GM08714 (cell line): ENCODE data around the gene CYBB.
"Not testable (repeated sequence)": the region's sequence is repeated elsewhere in the genome, so short reads cannot be mapped to it uniquely, and the experiment has no call there.

Experiments
- H3K4me3 ChIP-seq: fragments of 200-500 bp; sonication (Bioruptor generic); 2 replicates; pipeline ENCODE4 v1.5.1; 2014; ENCODE audit warnings: mild to moderate bottlenecking, low read length, inconsistent platforms
- ZNF274 ChIP-seq: IDR thresholded peaks from 2 replicates; pipeline ENCODE4 v1.6.1; 2012; ENCODE audit warnings: mild to moderate bottlenecking, low read depth, low read length

CYBB gene

DNA sequence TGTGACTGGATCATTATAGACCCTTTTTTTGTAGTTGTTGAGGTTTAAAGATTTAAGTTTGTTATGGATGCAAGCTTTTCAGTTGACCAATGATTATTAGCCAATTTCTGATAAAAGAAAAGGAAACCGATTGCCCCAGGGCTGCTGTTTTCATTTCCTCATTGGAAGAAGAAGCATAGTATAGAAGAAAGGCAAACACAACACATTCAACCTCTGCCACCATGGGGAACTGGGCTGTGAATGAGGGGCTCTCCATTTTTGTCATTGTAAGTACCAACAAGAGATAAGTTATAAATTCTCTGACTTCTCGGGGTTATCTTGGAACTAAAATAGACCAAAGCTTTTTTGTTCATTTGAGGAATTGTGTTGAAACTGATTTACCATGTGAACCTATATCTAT lies at the start of gene CYBB:
CYBB (plus strand) TSS at position 203 of the 400 bp plus-strand sequence; CDS start at position 222, 19 bp downstream.
- peak within 1 kb of the TSS; percentile 28; the same call in 1 of the 2 replicates for H3K4me3 ChIP-seq
- TF ChIP-seq ZNF274 = no peak

DNA sequence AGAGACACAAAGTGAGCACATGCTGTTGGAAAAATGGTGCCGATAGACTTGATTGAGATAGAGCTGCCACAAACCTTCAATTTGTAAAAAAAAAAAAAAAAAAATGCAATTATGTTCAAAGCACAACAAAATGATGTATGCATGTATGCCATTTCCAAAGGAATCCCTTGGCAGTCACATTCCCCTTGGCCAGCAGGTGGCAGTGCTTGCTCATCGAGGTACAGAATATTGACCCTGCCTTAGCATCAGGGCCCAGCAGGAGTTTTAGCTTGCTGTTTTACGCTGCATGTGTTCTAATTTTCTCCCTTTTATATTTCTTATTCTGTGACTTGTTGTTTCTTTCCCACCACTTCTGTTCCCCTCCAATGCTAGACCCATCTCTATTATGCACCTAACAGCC lies 34.5 kb upstream of the CYBB start:
- H3K4me3 ChIP-seq = no peak overlapping the region
- TF ChIP-seq ZNF274 = no peak

- no peak for TF ChIP-seq ZNF274
- no peak overlapping the region for H3K4me3 ChIP-seq
Measured at GRCh38 chrX:37745835-37746217, 34.0 kb upstream of the CYBB start.

DNA sequence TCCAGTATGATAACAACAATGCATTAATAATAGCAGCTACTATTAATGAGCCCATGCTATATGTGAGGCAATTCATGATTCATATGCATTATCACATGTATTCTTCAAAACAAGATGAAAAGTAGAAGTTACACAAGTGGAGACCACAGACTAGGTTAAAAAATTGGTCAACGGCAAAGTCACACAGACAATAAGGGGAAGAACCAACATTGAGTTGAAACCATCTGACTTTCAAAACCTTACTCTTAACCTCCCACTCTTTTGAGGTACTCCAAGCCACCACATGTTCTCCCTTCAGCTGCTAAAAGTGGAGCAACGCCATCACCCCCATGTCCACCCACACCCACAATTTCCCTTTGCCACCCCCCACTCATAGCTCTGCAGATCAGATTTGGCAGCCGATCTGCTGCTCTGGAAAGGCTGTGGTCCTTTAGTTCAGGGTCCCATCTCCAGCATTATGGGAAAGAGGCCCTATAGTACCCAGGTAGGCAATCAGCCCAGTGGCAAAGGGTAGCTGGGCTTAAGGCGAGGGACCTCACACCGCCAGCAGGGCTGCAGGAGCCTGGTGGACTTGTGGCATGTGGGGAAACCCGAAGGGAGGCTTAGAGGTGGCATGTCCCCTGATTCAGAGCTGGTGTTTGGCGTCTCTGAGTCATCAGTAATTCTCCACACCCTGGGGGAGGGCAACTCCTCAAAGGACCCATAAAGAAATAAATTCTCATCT lies 33.5 kb upstream of the CYBB start:
- no peak overlapping the region; the same call in 1 of the 2 replicates for H3K4me3 ChIP-seq
- no peak for TF ChIP-seq ZNF274

DNA sequence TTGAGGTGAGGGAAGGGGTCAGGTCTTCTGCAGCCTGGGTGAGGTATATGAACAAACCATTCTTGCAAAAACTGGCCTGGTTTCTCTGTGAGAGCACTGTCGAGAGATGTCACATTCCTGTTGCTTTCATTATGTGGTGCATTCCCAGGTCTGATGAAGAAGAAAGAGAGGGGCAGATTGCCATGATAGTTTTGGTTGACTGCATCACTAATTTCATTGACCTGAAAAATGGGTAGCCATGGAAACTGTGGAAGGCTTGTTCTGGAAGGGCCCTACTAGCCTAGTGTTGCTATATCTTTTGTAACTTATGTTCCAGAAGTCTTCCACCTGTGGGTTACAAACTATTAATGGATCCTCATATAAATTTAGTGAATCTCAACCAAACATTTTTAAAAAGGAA lies 32.9 kb upstream of the CYBB start:
- TF ChIP-seq ZNF274 = no peak
- H3K4me3 ChIP-seq = no peak overlapping the region; the same call in 1 of the 2 replicates

GRCh38 chrX:37752281-37752680 lies 27.6 kb upstream of the CYBB start:
- no peak for TF ChIP-seq ZNF274
- no peak overlapping the region for H3K4me3 ChIP-seq

DNA sequence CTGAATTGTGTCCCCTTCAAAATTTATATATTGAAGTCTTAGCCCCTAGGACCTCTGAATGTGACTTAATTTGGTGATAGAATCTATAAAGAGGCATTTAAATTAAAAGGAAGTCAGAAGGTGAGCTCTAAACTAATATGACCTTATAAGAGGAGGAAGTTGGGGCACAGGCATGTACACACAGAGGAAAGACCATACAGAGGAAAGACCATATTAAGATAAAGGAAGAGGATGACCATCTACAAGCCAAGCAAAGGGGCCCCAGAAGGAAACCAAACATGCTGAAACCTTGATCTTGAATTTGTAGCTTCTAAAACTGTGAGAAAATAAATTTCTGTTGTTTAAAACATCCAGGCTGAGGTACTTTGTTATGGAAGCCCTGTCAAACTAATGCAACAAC lies 26.9 kb upstream of the CYBB start:
- TF ChIP-seq ZNF274 = no peak
- no peak overlapping the region for H3K4me3 ChIP-seq

DNA sequence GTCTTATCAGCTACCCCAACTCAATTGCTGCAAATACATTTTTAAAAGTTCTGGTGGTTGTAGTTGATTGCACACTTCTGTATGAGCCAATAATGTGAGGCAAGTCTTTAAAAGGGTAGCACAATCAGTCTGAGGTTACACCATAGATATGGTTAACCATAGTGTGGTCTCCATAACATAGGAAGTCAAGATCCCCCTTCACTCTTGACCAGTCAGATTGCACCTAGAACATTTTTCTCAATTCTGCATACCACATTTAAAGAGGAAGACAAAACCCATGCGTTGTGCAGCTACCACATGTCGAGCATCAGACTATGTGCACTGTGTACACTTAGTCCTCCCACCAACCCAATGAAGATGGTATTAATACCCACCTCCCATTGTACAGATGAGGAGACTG lies 26.5 kb upstream of the CYBB start:
- no peak for TF ChIP-seq ZNF274
- H3K4me3 ChIP-seq = no peak overlapping the region

DNA sequence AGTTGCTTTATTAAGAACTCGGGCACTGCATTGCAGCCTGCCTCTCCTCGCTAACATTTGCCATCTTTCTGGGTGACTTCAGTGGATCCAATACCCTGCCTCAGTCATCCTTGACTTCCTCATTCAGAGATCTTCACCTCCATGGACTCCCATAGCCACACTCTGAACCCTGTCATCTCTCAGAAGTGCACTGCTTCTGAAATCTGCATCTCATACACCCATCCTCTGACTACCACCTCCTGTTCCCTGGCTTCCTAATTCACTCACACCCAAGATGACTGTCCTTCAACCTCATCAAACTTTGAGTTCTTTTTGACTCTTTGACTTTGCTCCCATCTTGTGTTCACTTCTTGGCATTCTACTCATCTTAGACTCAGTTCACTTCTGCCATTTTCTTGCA lies 25.3 kb upstream of the CYBB start:
- H3K4me3 ChIP-seq = no peak overlapping the region
- no peak for TF ChIP-seq ZNF274

DNA sequence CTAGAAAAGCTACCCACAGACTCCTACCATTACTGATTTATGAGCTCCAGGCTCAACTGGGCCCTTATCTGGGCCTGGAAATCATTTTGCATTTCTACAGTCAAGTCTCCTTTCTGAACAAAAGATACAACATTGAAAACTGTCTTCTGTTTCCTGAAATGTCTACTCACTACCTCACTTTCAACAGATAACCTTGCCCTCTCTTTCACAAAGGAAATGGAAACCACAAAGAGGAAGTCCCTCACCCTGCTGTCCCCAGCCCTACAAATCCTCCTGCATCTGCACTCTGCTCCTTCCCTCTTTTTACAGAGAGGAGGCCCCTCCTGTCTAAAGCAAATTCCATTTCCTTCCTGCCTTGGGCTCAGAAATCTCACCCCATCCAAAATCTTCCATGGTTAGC lies 24.8 kb upstream of the CYBB start:
- no peak for TF ChIP-seq ZNF274
- H3K4me3 ChIP-seq = no peak overlapping the region

DNA sequence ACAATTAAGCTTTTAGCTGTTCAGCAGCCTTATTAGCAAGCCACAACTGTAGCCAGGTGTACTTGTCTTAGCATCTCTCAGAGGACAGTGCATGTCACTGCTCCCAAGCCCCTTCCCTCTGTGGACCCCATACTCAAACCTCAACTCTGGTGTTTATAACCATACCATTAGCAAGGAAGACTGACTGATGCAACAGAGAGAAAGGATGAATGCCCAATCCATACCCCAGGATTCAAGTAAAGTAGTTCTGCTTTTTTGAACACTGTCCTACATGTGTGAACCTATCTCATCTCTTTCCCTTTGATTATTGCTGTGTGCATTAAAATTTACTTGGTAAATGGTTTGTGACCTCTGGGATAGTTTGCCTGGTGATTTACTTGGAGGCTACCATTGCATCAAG lies 22.8 kb upstream of the CYBB start:
- no peak for TF ChIP-seq ZNF274

DNA sequence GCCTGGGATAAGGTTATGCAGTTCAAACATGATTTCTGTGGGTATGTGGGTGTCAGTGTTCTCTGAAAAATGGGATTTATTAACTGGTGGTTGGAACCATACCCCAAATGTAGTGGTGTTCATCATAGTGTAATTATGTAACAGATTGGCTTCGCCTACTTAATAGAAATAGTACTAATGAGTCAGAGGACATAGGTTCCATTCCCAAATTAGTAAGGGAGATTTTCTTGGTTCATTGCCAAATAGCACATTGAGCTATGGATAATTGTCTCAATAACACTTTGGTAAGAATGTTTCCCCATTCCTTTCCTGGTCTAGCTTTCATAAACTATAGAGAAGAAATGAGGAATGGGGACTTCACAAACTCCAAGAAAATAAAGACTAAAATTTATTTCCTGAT lies 20.5 kb upstream of the CYBB start:
- TF ChIP-seq ZNF274 = no peak
- H3K4me3 ChIP-seq = no peak overlapping the region

More for the DNA sequence above, 22.8 kb upstream of the CYBB start:
- no peak overlapping the region for H3K4me3 ChIP-seq

DNA sequence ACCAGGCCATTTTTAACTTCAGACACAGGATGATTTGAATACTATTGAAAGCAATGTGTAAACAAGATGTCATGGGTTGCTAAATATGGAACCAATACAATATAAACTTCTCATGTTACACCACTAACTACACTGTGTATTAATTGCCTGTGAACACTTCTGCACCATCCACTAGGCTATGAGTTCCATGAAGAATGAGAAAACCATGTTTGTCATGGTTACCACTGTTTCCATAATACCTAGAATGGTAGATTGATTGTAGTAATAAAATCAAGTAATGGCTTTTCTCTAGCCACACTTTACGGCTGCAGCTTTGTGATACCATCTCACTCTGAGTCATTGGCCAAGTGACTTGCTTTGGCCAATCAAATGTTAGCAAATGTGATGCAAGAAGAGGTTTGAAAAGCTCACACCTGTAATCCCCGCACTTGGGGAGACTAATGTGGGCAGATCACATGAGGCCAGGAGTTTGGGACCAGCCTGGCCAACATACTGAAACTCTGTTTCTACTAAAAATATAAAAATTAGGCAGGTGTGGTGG lies 19.9 kb upstream of the CYBB start:
- no peak overlapping the region for H3K4me3 ChIP-seq
- no peak for TF ChIP-seq ZNF274

DNA sequence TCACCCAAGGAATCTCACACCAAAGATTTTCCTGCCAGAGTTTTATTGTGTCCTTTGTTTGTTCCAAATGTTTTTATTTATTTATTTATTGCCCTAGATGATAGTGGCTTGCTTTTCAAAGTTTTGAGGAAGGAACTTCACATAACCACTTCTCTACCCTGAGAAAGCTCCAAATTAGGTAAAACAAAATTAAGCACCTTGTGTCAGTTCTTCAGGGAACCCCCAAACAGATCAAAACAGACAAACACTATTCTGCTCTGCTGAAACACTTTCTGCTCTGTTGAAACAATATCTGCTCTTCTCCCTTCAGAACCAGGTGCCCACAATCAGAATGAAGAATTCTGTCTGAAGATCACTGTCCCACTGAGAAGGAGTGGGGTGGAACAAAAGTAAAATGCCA lies 16.5 kb upstream of the CYBB start:
- no peak for TF ChIP-seq ZNF274
- H3K4me3 ChIP-seq = no peak overlapping the region

DNA sequence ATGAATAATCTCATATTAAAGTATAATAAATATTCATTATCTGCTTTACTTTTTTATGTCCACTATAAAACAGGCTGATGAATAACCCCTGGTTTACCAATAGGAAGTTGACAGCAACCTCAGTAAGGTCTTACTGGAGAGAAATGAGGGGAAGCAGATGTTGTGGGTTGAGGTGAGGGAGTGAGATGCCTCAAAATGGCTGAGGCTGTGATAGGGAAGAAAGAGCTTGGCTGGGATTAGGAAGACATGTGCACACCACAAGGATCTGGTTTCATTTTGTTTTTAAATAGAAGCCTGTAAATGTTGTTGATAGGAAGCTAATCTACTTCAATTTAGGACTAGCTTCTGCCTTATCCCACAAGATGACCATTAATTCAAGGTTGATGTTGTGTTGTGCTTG lies 14.4 kb upstream of the CYBB start:
- TF ChIP-seq ZNF274 = no peak
- H3K4me3 ChIP-seq = no peak overlapping the region

DNA sequence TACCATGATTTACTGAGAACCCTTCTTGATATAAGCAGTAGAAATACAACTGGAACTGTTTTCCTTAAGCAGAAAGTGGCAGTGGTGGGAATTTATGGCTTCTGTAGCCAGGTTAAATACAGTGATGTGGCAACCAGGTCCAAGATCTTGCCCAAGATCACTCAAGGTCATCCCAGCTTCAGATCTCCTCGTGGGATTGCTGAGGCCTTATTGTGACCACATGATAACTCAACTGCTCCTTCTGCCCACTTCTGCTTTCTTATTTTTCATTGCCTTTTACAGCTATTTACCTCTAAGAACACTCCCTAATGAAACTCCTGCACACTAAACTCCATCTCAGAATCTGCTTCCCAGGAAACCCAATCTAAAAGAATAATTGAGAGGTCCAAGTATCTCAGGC lies 12.4 kb upstream of the CYBB start:
- no peak overlapping the region for H3K4me3 ChIP-seq

DNA sequence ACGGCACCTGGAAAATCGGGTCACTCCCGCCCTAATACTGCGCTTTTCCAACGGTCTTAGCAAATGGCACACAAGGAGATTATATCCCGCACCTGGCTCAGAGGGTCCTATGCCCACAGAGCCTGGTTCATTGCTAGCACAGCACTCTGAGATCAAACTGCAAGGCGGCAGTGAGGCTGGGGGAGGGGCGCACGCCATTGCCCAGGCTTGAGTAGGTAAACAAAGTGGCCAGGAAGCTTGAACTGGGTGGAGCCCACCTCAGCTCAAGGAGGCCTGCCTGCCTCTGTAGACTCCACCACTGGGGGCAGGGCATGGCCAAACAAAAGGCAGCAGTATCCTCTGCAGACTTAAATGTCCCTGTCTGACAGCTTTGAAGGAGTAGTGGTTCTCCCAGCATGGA lies 11.0 kb upstream of the CYBB start:
- H3K4me3 ChIP-seq = not testable (repeated sequence)

More for the DNA sequence above, 12.4 kb upstream of the CYBB start:
- TF ChIP-seq ZNF274 = no peak
